ENCODE data around the gene EPHX1. TPM values are rescaled to one million over a fixed set of nuclear protein-coding genes. Genes with fewer than 3 reads are reported as not detected.

Gene EPHX1
- total and polyA plus RNA-seq, 10 of the 15 experiments (the other 5 are each of a cell fraction or from before 2014, with no cell fraction given), result 0.33 to 2.9 (median 0.78) TPM; not detected in 2

GRCh38 chr1:225881959-225882693 lies 72.2 kb downstream of the EPHX1 start, which contains the start of gene TMEM63A (continued):
- TF ChIP-seq SKIL (IDR thresholded peaks at IDR 0.05; ENCODE audit: low read depth, poor library complexity, severe bottlenecking), result no peak
- no peak for TF ChIP-seq STAT3 (IDR thresholded peaks at IDR 0.05; ENCODE audit: low read depth, low read length)
- TF ChIP-seq CREM (IDR thresholded peaks at IDR 0.05; ENCODE audit: low read depth), result 0 out of 2 replicates have a peak, but pooled peaks have one; percentile 31
- TF ChIP-seq IRF5 (IDR thresholded peaks at IDR 0.05; ENCODE audit: borderline replicate concordance), result no peak
- TF ChIP-seq ZBTB4 (CRISPR knock-in tag; IDR thresholded peaks at IDR 0.05), result no peak
- TF ChIP-seq RUNX3 (IDR thresholded peaks at IDR 0.05; ENCODE audit: low read length), result no peak
- TF ChIP-seq POU2F2 (IDR thresholded peaks at IDR 0.05; ENCODE audit: borderline replicate concordance, low read depth, low read length), result no peak
- no peak for TF ChIP-seq KAT2A (conservative IDR thresholded peaks at IDR 0.05; ENCODE audit: control insufficient read depth, low read depth, low read length)
- no peak for TF ChIP-seq ZBED1 (IDR thresholded peaks at IDR 0.05; ENCODE audit: borderline replicate concordance)
- TF ChIP-seq NBN (IDR thresholded peaks at IDR 0.05), result no peak
- peak; percentile 5 to 72; a peak in 2 of 4 replicates for TF ChIP-seq BHLHE40 (IDR thresholded peaks at IDR 0.05; ENCODE audit: borderline replicate concordance in 1 of 2, low read depth in 2 of 2, low read length in 1 of 2)
- TF ChIP-seq SMARCA5 (IDR thresholded peaks at IDR 0.05), result peak; percentile 63; the same call in 1 of the 2 replicates
- TF ChIP-seq EGR1 (IDR thresholded peaks at IDR 0.05; ENCODE audit: borderline replicate concordance in 1 of 2, low read depth in 2 of 2, low read length in 2 of 2), result no peak
- 0 out of 2 replicates have a peak, but pooled peaks have one; percentile 38 for TF ChIP-seq NFXL1 (IDR thresholded peaks at IDR 0.05; ENCODE audit: borderline replicate concordance)
- 0 out of 2 replicates have a peak, but pooled peaks have one; percentile 35 for TF ChIP-seq NKRF (conservative IDR thresholded peaks at IDR 0.05)
- TF ChIP-seq KDM1A (IDR thresholded peaks at IDR 0.05; ENCODE audit: borderline replicate concordance), result no peak
- no peak for TF ChIP-seq WRNIP1 (IDR thresholded peaks at IDR 0.05; ENCODE audit: borderline replicate concordance, low read depth, low read length)
- TF ChIP-seq ZNF274 (IDR thresholded peaks at IDR 0.05; ENCODE audit: insufficient read depth, insufficient read length), result no peak
- no peak; a peak in 1 of 4 replicates for TF ChIP-seq IKZF2 (IDR thresholded peaks at IDR 0.05)
- TF ChIP-seq LARP7 (IDR thresholded peaks at IDR 0.05), result peak; percentile 31; the same call in 1 of the 2 replicates
- no peak for TF ChIP-seq RAD51 (IDR thresholded peaks at IDR 0.05)
- TF ChIP-seq RFX5 (IDR thresholded peaks at IDR 0.05; ENCODE audit: low read depth, low read length), result no peak
- TF ChIP-seq TBL1XR1 (IDR thresholded peaks at IDR 0.05; ENCODE audit: low read depth, low read length), result no peak
